Measurements from ENCODE around the gene SGMS1. TPM values are rescaled to one million over a fixed set of nuclear protein-coding genes. Genes with fewer than 3 reads are reported as not detected.
"Not testable (repeated sequence)": the region's sequence is repeated elsewhere in the genome, so short reads cannot be mapped to it uniquely, and the experiment has no call there.

SGMS1 gene
- total and polyA plus RNA-seq, 3 donors from 2014 or later: 30.6 to 90.9 (median 63.2) TPM

DNA sequence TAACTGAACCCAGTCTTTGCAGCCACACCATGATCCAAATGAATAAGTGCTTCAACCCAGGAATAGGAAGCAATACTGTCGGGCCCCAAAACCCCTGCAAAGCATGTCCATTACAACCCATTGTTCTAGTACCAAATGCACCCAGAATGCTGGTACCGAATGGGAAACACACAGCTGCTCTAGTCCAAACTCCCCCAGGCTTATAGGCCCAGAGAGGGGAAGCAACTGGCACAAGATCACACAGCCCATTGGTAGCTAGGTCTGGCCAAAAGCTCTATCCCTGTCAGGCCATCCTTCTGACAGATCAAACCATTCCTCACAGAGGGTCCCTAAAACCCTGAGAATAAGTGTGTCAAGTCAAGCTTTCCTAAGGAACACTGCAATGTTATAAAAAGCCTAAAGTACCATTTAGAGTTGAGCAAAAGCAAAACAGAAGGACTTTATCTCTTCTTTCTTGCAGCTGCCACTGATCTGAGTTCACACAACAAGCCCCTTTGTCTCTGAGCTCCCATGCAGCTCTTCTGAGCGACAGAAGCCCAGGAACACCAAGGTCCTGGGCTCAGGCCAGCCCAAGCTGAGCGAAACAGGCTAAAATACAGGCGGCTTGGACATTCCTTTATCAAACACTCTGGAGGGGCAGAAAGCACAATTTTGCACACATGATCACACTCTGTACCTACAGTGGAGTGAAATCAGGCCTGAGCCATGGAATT lies 116.7 kb downstream of the SGMS1 start:
- Histone ChIP-seq H3K27me3 (no peaks in the 10 kb centered on the region), H3K4me3 (no peak overlapping the region), H3K27ac (peak overlapping the region; percentile 46 to 71), H3K36me3 (ENCODE audit: low read depth, missing control alignments) (no peaks in the 10 kb centered on the region), H3K9me3 (no peaks in the 10 kb centered on the region), H3K4me1 (peaks cover 36% of the 10 kb centered on the region)
- TF ChIP-seq, protein P1, sequence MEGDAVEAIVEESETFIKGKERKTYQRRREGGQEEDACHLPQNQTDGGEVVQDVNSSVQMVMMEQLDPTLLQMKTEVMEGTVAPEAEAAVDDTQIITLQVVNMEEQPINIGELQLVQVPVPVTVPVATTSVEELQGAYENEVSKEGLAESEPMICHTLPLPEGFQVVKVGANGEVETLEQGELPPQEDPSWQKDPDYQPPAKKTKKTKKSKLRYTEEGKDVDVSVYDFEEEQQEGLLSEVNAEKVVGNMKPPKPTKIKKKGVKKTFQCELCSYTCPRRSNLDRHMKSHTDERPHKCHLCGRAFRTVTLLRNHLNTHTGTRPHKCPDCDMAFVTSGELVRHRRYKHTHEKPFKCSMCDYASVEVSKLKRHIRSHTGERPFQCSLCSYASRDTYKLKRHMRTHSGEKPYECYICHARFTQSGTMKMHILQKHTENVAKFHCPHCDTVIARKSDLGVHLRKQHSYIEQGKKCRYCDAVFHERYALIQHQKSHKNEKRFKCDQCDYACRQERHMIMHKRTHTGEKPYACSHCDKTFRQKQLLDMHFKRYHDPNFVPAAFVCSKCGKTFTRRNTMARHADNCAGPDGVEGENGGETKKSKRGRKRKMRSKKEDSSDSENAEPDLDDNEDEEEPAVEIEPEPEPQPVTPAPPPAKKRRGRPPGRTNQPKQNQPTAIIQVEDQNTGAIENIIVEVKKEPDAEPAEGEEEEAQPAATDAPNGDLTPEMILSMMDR (IDR thresholded peaks at IDR 0.05): no peak
- no peak for TF ChIP-seq POLR2A (IDR thresholded peaks at IDR 0.05)
- peak; percentile 85 for DNase-seq
- 47 to 49% methylated on average over 4 to 5 of the region's 5 CpGs for WGBS, 2 donors
- intact Hi-C loops (cut with DNase I; ENCODE audit: low total_unique reads): no loop called here

DNA sequence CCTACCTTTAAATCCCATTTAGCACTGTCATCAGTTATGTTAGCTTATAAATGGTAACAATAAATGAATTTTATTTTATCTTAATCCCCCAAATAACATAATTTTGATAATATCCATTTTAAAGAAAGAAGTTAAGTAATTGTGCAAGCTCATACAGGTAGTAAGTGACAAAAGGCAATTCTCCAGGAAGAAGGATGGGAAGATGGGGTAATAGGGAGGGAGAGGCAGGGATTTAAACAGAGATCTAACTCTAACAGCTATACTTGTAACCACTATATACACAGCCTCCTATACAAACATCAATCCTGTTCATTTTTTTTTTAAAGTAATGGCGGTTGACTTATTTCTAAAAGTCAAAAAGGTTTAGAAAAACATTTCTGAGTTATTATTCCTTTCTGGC lies 119.4 kb downstream of the SGMS1 start:
- TF ChIP-seq, protein P1 (IDR thresholded peaks at IDR 0.05): no peak
- no peak for TF ChIP-seq POLR2A (IDR thresholded peaks at IDR 0.05)
- no peak for DNase-seq
- Histone ChIP-seq H3K27ac (peak overlapping the region; percentile 45 to 54), H3K27me3 (no peaks in the 10 kb centered on the region), H3K36me3 (ENCODE audit: low read depth, missing control alignments) (no peaks in the 10 kb centered on the region), H3K9me3 (no peaks in the 10 kb centered on the region), H3K4me3 (no peak overlapping the region), H3K4me1 (peaks cover 27% of the 10 kb centered on the region)
- intact Hi-C loops (cut with DNase I; ENCODE audit: low total_unique reads): no loop called here
- WGBS, 2 donors: 95 to 100% methylated on average over 1 of the region's 1 CpG

DNA sequence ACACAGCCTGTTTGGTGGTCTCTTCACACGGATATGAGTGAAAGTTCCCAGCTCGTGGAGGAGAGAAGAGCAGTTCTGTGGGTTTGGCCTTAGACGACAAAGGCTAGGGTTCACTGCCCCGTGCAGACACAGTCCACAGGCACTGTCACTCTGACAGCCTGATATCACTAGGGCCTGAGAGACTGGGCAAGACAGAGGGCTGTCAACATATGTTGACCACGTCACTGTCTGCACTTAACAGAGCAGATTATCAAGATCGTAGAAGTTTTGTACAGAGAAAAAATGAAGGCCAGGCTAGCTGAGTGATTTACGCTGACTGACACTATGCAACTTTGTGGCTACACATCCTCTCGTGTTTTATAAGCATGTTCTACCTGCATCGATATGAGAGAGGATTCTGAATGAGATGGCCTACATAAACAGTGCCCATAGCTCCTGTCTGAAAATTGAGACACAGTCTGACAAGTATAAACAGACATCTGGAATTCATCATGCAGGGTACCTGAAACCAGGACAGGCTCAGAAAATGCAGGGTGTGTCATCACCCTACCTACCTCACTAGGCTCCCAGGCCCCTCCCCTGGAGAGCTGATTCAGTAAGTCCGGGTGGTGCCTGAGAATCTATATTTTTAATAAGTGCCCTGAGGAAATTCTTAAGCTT lies 120.0 kb downstream of the SGMS1 start:
- Histone ChIP-seq H3K36me3 (ENCODE audit: low read depth, missing control alignments) (no peaks in the 10 kb centered on the region), H3K27ac (peak overlapping the region; percentile 54 to 59), H3K4me3 (no peak overlapping the region), H3K27me3 (no peaks in the 10 kb centered on the region), H3K9me3 (no peaks in the 10 kb centered on the region), H3K4me1 (peaks cover 27% of the 10 kb centered on the region)
- no peak for DNase-seq
- intact Hi-C loops (cut with DNase I; ENCODE audit: low total_unique reads): no loop called here
- WGBS, 2 donors: 53 to 81% methylated on average over 10 of the region's 10 CpGs
- TF ChIP-seq, protein P1 (IDR thresholded peaks at IDR 0.05): no peak
- no peak for TF ChIP-seq POLR2A (IDR thresholded peaks at IDR 0.05)

DNA sequence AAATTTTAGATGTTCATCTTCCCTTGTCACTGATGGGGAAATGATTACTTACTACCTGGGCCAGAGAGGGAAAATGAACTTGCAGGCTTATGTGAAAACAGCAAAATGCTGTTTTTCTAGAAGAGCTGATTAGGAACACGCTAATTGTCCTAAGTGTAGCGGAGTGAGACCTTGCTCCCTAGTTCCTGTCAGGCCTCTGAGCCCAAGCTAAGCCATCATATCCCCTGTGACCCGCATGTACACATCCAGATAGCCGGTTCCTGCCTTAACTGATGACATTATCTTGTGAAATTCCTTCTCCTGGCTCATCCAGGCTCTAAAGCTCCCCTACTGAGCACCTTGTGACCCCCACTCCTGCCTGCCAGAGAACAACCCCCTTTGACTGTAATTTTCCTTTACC lies 120.6 kb downstream of the SGMS1 start:
- intact Hi-C loops (cut with DNase I; ENCODE audit: low total_unique reads); H3K4me3 ChIP-seq; H3K36me3 ChIP-seq (ENCODE audit: low read depth, missing control alignments); H3K27me3 ChIP-seq; DNase-seq; H3K9me3 ChIP-seq: not testable (repeated sequence)
- H3K27ac ChIP-seq: peak overlapping the region; percentile 54 to 59
- peaks cover 29% of the 10 kb centered on the region for H3K4me1 ChIP-seq
- 75 to 95% methylated on average over 4 of the region's 4 CpGs for WGBS, 2 donors

DNA sequence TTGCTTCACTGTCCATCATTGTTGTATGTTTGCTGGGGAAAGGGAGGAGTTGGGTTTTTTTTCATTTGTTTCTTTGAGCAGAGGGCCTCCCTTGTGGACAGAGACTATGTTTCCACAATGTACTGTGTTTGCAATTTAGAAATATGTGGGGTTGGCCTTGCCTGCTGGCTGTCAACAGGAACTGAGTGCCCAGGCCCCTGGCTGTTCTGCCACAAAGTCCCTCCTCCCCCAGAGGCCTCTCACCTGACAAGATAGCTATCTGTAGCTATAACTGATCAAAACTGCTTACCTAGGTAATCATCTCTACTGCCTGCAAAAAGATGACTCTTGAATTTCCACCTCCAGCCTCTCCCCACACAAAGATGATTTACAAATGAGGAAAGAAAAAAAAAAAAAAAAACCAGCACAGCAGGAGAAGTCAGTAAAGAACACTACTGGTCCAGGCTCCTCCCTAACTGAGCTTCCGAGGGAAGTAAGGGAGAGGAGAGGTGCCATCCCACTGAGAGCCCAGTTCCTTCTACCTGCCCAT lies 121.8 kb downstream of the SGMS1 start:
- TF ChIP-seq, protein P1 (IDR thresholded peaks at IDR 0.05): no peak
- TF ChIP-seq POLR2A (IDR thresholded peaks at IDR 0.05): no peak
- H3K4me1 ChIP-seq: peaks cover 20% of the 10 kb centered on the region
- H3K9me3 ChIP-seq: no peaks in the 10 kb centered on the region
- 43 to 56% methylated on average over 1 of the region's 1 CpG for WGBS, 2 donors
- intact Hi-C loops (cut with DNase I; ENCODE audit: low total_unique reads): no loop called here
- H3K4me3 ChIP-seq: no peak overlapping the region
- no peaks in the 10 kb centered on the region for H3K27me3 ChIP-seq
- peak overlapping the region; percentile 30 to 40 for H3K27ac ChIP-seq
- H3K36me3 ChIP-seq (ENCODE audit: low read depth, missing control alignments): no peaks in the 10 kb centered on the region
- no peak for DNase-seq

All from testis (tissue), 3 donors.